Caco-2 (cell line): ENCODE data around the gene ABI2. TPM values are rescaled to one million over a fixed set of nuclear protein-coding genes. Genes with fewer than 3 reads are reported as not detected.
A peak's percentile ranks its signal among the peaks of the same experiment; 100 is the strongest.

Experiments used
- BruUV-seq: library from RNA; stranded (reverse); fragments of 400-500 nt; replicated peaks from 2 replicates; lab custom pipeline; 2021; lab: Mats Ljungman, UMichigan
- CTCF ChIA-PET: fragments of 300-600 bp; sonication (Branson Sonifier 250); formaldehyde crosslinking; loops from one replicate; lab custom pipeline; 2022; ENCODE audit warnings: antibody characterized with exemption; lab: Charles Lee
- POLR2A ChIA-PET: fragments of 300-600 bp; sonication (Branson Sonifier 250); formaldehyde crosslinking; loops from one replicate; lab custom pipeline; 2022; ENCODE audit warnings: antibody characterized with exemption; lab: Charles Lee
- DNase-seq, 2 experiments: peaks; one replicate each; pipeline versions ENCODE4 v3.0.0 to v3.0.0-alpha.2; 2020 to 2022
- H3K27me3 ChIP-seq: replicated peaks from 2 replicates; pipeline ENCODE4 v1.6.0; 2011; ENCODE audit warnings: low read length; ENCODE audit not compliant: control insufficient read depth, insufficient read depth
- H3K36me3 ChIP-seq: 2 replicates; pipeline ENCODE4 v1.5.1; 2011; ENCODE audit warnings: low read length; ENCODE audit not compliant: control insufficient read depth, insufficient read depth
- H3K4me1 ChIP-seq: fragments of 250-450 bp; sonication (Bioruptor Pico); 2 replicates; pipeline ENCODE4 v1.5.1; 2020; ENCODE audit warnings: mild to moderate bottlenecking
- H3K4me3 ChIP-seq: 2 replicates; pipeline ENCODE4 v1.5.1; 2011; ENCODE audit warnings: low read depth, mild to moderate bottlenecking, control low read depth, low read length
- H3K9me3 ChIP-seq: fragments of 250-450 bp; sonication (Bioruptor Pico); 2 replicates; pipeline ENCODE4 v1.5.1; 2020; ENCODE audit warnings: mild to moderate bottlenecking, moderate library complexity
- H3K27ac Mint-ChIP-seq: one replicate; pipeline ENCODE4 v1.8.0; 2022; ENCODE audit warnings: mixed read lengths; ENCODE audit not compliant: unreplicated experiment
- H3K27me3 Mint-ChIP-seq: one replicate; pipeline ENCODE4 v1.8.0; 2022; ENCODE audit warnings: mixed read lengths; ENCODE audit not compliant: insufficient read depth, unreplicated experiment
- H3K36me3 Mint-ChIP-seq: one replicate; pipeline ENCODE4 v1.8.0; 2022; ENCODE audit warnings: mild to moderate bottlenecking, mixed read lengths; ENCODE audit not compliant: insufficient read depth, unreplicated experiment
- H3K4me1 Mint-ChIP-seq: one replicate; pipeline ENCODE4 v1.8.0; 2022; ENCODE audit warnings: low read depth, mixed read lengths; ENCODE audit not compliant: unreplicated experiment
- H3K4me3 Mint-ChIP-seq: one replicate; pipeline ENCODE4 v1.8.0; 2022; ENCODE audit warnings: mild to moderate bottlenecking, moderate library complexity, mixed read lengths; ENCODE audit not compliant: unreplicated experiment
- H3K9me3 Mint-ChIP-seq: one replicate; pipeline ENCODE4 v1.8.0; 2022; ENCODE audit warnings: mixed read lengths; ENCODE audit not compliant: unreplicated experiment
- CTCF ChIP-seq, 2 experiments: fragments of 200-600 bp in 1 of 2; IDR thresholded peaks; 1 replicate in 1 of 2; 2 replicates in 1 of 2; pipeline versions ENCODE4 v1.5.1 to v1.8.0; 2011 to 2022; ENCODE audit warnings: antibody characterized with exemption in 1 of 2, control low read depth in 1 of 2, inconsistent platforms in 1 of 2, low read depth in 1 of 2, low read length in 1 of 2, mild to moderate bottlenecking in 1 of 2, moderate library complexity in 1 of 2; ENCODE audit not compliant: insufficient read depth in 1 of 2, severe bottlenecking in 1 of 2, unreplicated experiment in 1 of 2
- intact Hi-C: fragments of 100-400 bp; cut with micrococcal nuclease; formaldehyde crosslinking; loops from one replicate; pipeline ENCODE4 v1.10.0; 2022; ENCODE audit not compliant: unreplicated experiment
- total RNA-seq: library from RNA; stranded (reverse); gene quantifications from 2 replicates; pipeline ENCODE4 v1.2.3, GENCODE V29; 2022

ABI2 gene
- total RNA-seq, 1 experiment from 2014 or later = 60.0 TPM

- Mint-ChIP-seq H3K4me3 (no peak overlapping the region), H3K27me3 (no peaks in the 10 kb centered on the region), H3K9me3 (no peaks in the 10 kb centered on the region), H3K4me1 (no peaks in the 10 kb centered on the region), H3K36me3 (no peaks in the 10 kb centered on the region), H3K27ac (no peak overlapping the region)
- no peak overlapping the region for H3K4me3 ChIP-seq
- TF ChIP-seq CTCF (IDR thresholded peaks at IDR 0.05; ENCODE audit: insufficient read depth in 1 of 2, low read depth in 1 of 2, low read length in 1 of 2, severe bottlenecking in 1 of 2, unreplicated experiment in 1 of 2) = no peak
- no peaks in the 10 kb centered on the region for H3K9me3 ChIP-seq
- H3K4me1 ChIP-seq = no peaks in the 10 kb centered on the region
- H3K27me3 ChIP-seq = no peaks in the 10 kb centered on the region
- no peaks in the 10 kb centered on the region for H3K36me3 ChIP-seq
- ChIA-PET POLR2A (interaction anchor here (0.5 kb wide), 1 partner anchor 820 kb away, joined by 3 read pairs; no protein-coding TSS in a partner anchor), CTCF (no interaction called here)
- no peak for DNase-seq
- no TSS peak for BruUV-seq
- intact Hi-C loops = no loop called here
These were observed 17.3 kb upstream of the ABI2 start for GRCh38 chr2:203310688-203311436.

GRCh38 chr2:203326356-203326755 is 1.8 kb upstream of the ABI2 start:
- Mint-ChIP-seq H3K4me1 (peaks cover 14% of the 10 kb centered on the region), H3K9me3 (no peaks in the 10 kb centered on the region), H3K4me3 (no peak overlapping the region), H3K36me3 (peaks cover 11% of the 10 kb centered on the region), H3K27ac (no peak overlapping the region), H3K27me3 (no peaks in the 10 kb centered on the region)
- BruUV-seq = no TSS peak
- POLR2A ChIA-PET = no interaction called here
- no peak for TF ChIP-seq CTCF (IDR thresholded peaks at IDR 0.05; ENCODE audit: insufficient read depth in 1 of 2, low read depth in 1 of 2, low read length in 1 of 2, severe bottlenecking in 1 of 2, unreplicated experiment in 1 of 2)
- Histone ChIP-seq H3K4me3 (no peak overlapping the region), H3K9me3 (no peaks in the 10 kb centered on the region), H3K27me3 (no peaks in the 10 kb centered on the region), H3K4me1 (peaks cover 6% of the 10 kb centered on the region; the same call in 1 of the 2 replicates), H3K36me3 (no peaks in the 10 kb centered on the region)
- no peak for DNase-seq
- intact Hi-C loops = no loop called here
- CTCF ChIA-PET = no interaction called here

GRCh38 chr2:203327582-203327900 is 653 bp upstream of the ABI2 start:
- POLR2A ChIA-PET = no interaction called here
- BruUV-seq = no TSS peak
- no peak for TF ChIP-seq CTCF (IDR thresholded peaks at IDR 0.05; ENCODE audit: insufficient read depth in 1 of 2, low read depth in 1 of 2, low read length in 1 of 2, severe bottlenecking in 1 of 2, unreplicated experiment in 1 of 2)
- Histone ChIP-seq H3K36me3 (no peaks in the 10 kb centered on the region), H3K4me1 (peaks cover 6% of the 10 kb centered on the region; the same call in 1 of the 2 replicates), H3K4me3 (peak overlapping the region; percentile 91), H3K9me3 (no peaks in the 10 kb centered on the region), H3K27me3 (no peaks in the 10 kb centered on the region)
- CTCF ChIA-PET = interaction anchor here (0.7 kb wide), 1 partner anchor 534 kb away, joined by 3 read pairs; no protein-coding TSS in a partner anchor
- intact Hi-C loops = no loop called here
- Mint-ChIP-seq H3K9me3 (no peaks in the 10 kb centered on the region), H3K36me3 (peaks cover 11% of the 10 kb centered on the region), H3K27ac (peak overlapping the region; percentile 84), H3K27me3 (no peaks in the 10 kb centered on the region), H3K4me3 (peak overlapping the region; percentile 76), H3K4me1 (peaks cover 14% of the 10 kb centered on the region)
- no peak for DNase-seq
